B cell (primary cell): ENCODE results near the gene UBE2R2. TPM values are rescaled to one million over a fixed set of nuclear protein-coding genes. Genes with fewer than 3 reads are reported as not detected.

Experiments used
- ATAC-seq: fragments of 200-7000 bp; cut with Tn5 transposase; one replicate; pipeline ENCODE4 v1.10.0; 2021; ENCODE audit warnings: low read depth, mild to moderate bottlenecking, moderate number of reproducible peaks, moderate library complexity
- CTCF ChIA-PET: fragments of 350-600 bp; sonication (Branson Sonifier 250); formaldehyde crosslinking; loops from one replicate; lab custom pipeline; 2021; ENCODE audit warnings: antibody characterized with exemption, inconsistent platforms; lab: Charles Lee
- POLR2A ChIA-PET: fragments of 350-600 bp; sonication (Branson Sonifier 250); formaldehyde crosslinking; loops from one replicate; lab custom pipeline; 2021; ENCODE audit warnings: antibody characterized with exemption; lab: Charles Lee
- DNase-seq: peaks from one replicate; pipeline ENCODE4 v3.0.0; 2013
- H2AFZ ChIP-seq: 2 replicates; pipeline ENCODE4 v1.6.1; 2012; ENCODE audit warnings: mild to moderate bottlenecking, low read depth, low read length; ENCODE audit not compliant: insufficient read depth, poor library complexity, severe bottlenecking
- H3K27ac ChIP-seq, 2 donors: 1 replicate in 1 of 2; 2 replicates in 1 of 2; pipeline ENCODE4 v1.5.1; 2012 to 2013; ENCODE audit warnings: low read length in 2 of 2, mild to moderate bottlenecking in 2 of 2, moderate library complexity in 1 of 2
- H3K27me3 ChIP-seq, 4 experiments: fragments of 200-600 bp in 1 of 4; sonication (generic) in 1 of 4; replicated peaks in 1 of 4; 1 replicate in 2 of 4; 2 replicates in 2 of 4; pipeline versions ENCODE4 v1.6.1 to v1.7.0; 2013 to 2016; ENCODE audit warnings: low read length in 3 of 4, mild to moderate bottlenecking in 2 of 4, mixed read lengths in 1 of 4, moderate library complexity in 1 of 4; ENCODE audit not compliant: insufficient read depth in 4 of 4, control insufficient read depth in 3 of 4; ENCODE audit errors: control extremely low read depth in 1 of 4
- H3K36me3 ChIP-seq, 2 experiments: replicated peaks in 1 of 2; 1 replicate in 1 of 2; 2 replicates in 1 of 2; pipeline versions ENCODE4 v1.6.1 to v1.7.1; 2013; ENCODE audit warnings: low read length in 1 of 2; ENCODE audit not compliant: insufficient read depth in 2 of 2, control insufficient read depth in 1 of 2; ENCODE audit errors: control extremely low read depth in 1 of 2, extremely low read depth in 1 of 2
- H3K4me1 ChIP-seq, 2 donors: fragments of 200-600 bp in 1 of 2; sonication (generic) in 1 of 2; 1 replicate in 1 of 2; 2 replicates in 1 of 2; pipeline versions ENCODE4 v1.5.1 to v1.6.1; 2013 to 2017; ENCODE audit warnings: low read length in 2 of 2; ENCODE audit not compliant: control insufficient read depth in 2 of 2, insufficient read depth in 2 of 2
- H3K4me2 ChIP-seq: replicated peaks from 2 replicates; pipeline ENCODE3; 2012; ENCODE audit warnings: mild to moderate bottlenecking, low read depth, low read length; ENCODE audit not compliant: poor library complexity, severe bottlenecking
- H3K4me3 ChIP-seq, 5 experiments: fragments of 200-600 bp in 1 of 5; sonication (generic) in 1 of 5; 1 replicate in 3 of 5; 2 replicates in 2 of 5; pipeline versions ENCODE4 v1.5.1 to v1.7.0; 2011 to 2016; ENCODE audit warnings: low read length in 4 of 5, mild to moderate bottlenecking in 4 of 5, low read depth in 2 of 5, control low read depth in 1 of 5, moderate library complexity in 1 of 5; ENCODE audit not compliant: insufficient read depth in 1 of 5; ENCODE audit errors: control extremely low read depth in 1 of 5, extremely low read depth in 1 of 5
- H3K79me2 ChIP-seq: fragments of 200-600 bp; sonication (generic); one replicate; pipeline ENCODE4 v1.6.0; 2016; ENCODE audit warnings: low read length; ENCODE audit not compliant: control insufficient read depth, insufficient read depth
- H3K9ac ChIP-seq: fragments of 200-600 bp; sonication (generic); 2 replicates; pipeline ENCODE4 v1.6.1; 2017; ENCODE audit warnings: mild to moderate bottlenecking, low read length, moderate library complexity
- H3K9me3 ChIP-seq, 3 donors: one replicate each; pipeline versions ENCODE4 v1.6.1 to v1.7.1; 2013; ENCODE audit warnings: low read length in 2 of 3; ENCODE audit not compliant: control insufficient read depth in 2 of 3, insufficient read depth in 1 of 3; ENCODE audit errors: control extremely low read depth in 1 of 3
- H4K20me1 ChIP-seq: 2 replicates; pipeline ENCODE4 v1.6.0; 2012; ENCODE audit warnings: mild to moderate bottlenecking, low read length; ENCODE audit not compliant: insufficient read depth, control insufficient read depth, poor library complexity, severe bottlenecking
- H3K27ac Mint-ChIP-seq: one replicate; pipeline ENCODE4 v1.8.0; 2021; ENCODE audit warnings: mixed read lengths
- H3K27me3 Mint-ChIP-seq: one replicate; pipeline ENCODE4 v1.8.0; 2021; ENCODE audit warnings: mixed read lengths
- H3K4me1 Mint-ChIP-seq: one replicate; pipeline ENCODE4 v1.8.0; 2021; ENCODE audit warnings: mixed read lengths
- H3K4me3 Mint-ChIP-seq: one replicate; pipeline ENCODE4 v1.8.0; 2021; ENCODE audit warnings: mixed read lengths
- H3K9me3 Mint-ChIP-seq: one replicate; pipeline ENCODE4 v1.8.0; 2022; ENCODE audit warnings: mixed read lengths; ENCODE audit not compliant: insufficient read depth
- EZH2 ChIP-seq: IDR thresholded peaks from 2 replicates; pipeline ENCODE4 v1.6.1; 2012; ENCODE audit warnings: borderline replicate concordance, low read depth, mild to moderate bottlenecking, moderate library complexity, low read length; ENCODE audit not compliant: insufficient read depth, poor library complexity, severe bottlenecking
- WGBS: methylation state at CpG from one replicate; pipeline ENCODE4 v1.1.5; 2013; ENCODE audit warnings: missing lambda C conversion rate; ENCODE audit not compliant: insufficient coverage; 5-methylcytosine and 5-hydroxymethylcytosine counted together
- intact Hi-C: fragments of 100-400 bp; cut with micrococcal nuclease; formaldehyde crosslinking; loops from one replicate; pipeline ENCODE4 v1.10.0; 2022
- polyA plus RNA-seq: library from polyadenylated mRNA; depleted of rRNA; stranded (reverse); fragments of >200 nt; gene quantifications from 2 replicates; pipeline ENCODE4 v1.2.3, GENCODE V29; 2012
- total RNA-seq, 2 donors: library from RNA; stranded (reverse); fragments of 120-200 nt in 1 of 2; gene quantifications; 1 replicate in 1 of 2; 2 replicates in 1 of 2; pipeline versions ENCODE4 v1.2.3 to v1.2.4, GENCODE V29; 2013 to 2022
- TF ChIP-seq, protein P1 (sequence below): fragments of 200-600 bp; IDR thresholded peaks from one replicate; pipeline ENCODE4 v1.8.0; 2022; ENCODE audit warnings: antibody characterized with exemption, mild to moderate bottlenecking

UBE2R2 gene
- total and polyA plus RNA-seq, 2 donors (not counting 1 experiment from before 2014, with no cell fraction given): 18.9 to 48.8 TPM

DNA sequence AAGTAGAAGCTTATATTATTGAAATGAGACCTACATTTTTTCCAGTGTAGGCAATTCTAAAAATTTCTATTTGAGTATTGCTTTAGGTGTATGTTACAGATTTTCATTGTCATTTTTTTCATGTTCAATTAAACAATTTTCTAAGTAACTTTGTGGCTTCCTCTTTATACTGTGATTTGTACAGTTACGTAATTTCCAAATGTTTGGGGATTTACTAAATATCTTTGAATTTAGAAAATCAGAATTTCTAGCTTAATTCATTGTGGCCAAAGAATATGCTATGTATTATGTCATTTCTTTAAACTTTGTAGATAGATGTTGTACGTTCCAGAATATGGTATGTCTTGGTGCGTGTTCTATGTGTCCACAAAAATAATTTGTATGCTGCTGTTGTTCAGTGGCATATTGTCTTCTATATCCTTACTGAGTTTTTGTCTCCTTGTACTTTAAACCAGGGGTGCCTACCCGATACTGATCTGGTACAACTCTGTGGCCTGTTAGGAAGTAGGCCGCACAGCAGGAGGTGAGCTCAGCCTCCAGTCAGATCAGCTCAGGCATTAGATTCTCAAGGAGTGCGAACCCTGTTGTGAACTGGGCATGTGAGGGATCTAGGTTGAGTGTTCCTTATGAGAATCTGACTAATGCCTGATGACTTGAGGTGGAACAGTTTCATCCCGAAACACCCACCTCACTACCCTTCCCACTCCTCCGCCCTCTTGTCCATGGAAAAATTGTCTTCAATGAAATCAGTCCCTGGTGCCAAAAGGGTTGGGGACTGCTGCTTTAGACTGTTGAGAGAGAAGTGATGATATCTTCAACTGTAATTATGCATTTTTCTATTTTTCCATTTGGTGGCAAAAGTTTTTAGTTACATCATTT is 63.5 kb downstream of the UBE2R2 start:
- TF ChIP-seq EZH2: no peak
- TF ChIP-seq, protein P1, sequence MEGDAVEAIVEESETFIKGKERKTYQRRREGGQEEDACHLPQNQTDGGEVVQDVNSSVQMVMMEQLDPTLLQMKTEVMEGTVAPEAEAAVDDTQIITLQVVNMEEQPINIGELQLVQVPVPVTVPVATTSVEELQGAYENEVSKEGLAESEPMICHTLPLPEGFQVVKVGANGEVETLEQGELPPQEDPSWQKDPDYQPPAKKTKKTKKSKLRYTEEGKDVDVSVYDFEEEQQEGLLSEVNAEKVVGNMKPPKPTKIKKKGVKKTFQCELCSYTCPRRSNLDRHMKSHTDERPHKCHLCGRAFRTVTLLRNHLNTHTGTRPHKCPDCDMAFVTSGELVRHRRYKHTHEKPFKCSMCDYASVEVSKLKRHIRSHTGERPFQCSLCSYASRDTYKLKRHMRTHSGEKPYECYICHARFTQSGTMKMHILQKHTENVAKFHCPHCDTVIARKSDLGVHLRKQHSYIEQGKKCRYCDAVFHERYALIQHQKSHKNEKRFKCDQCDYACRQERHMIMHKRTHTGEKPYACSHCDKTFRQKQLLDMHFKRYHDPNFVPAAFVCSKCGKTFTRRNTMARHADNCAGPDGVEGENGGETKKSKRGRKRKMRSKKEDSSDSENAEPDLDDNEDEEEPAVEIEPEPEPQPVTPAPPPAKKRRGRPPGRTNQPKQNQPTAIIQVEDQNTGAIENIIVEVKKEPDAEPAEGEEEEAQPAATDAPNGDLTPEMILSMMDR: no peak
- intact Hi-C loops: no loop called here
- DNase-seq: no peak
- no peak overlapping the region for H2AFZ ChIP-seq
- H3K4me2 ChIP-seq: no peak overlapping the region
- no peaks in the 10 kb centered on the region for H3K9me3 Mint-ChIP-seq
- H3K27ac ChIP-seq: no peak overlapping the region
- H3K4me1 Mint-ChIP-seq: peaks cover 41% of the 10 kb centered on the region
- no peak overlapping the region for H3K4me3 ChIP-seq
- no peaks in the 10 kb centered on the region for H3K4me1 ChIP-seq
- CTCF ChIA-PET: interaction anchor here (0.7 kb wide), 1 partner anchor 372 kb away, joined by 3 read pairs; no protein-coding TSS in a partner anchor
- H3K27ac Mint-ChIP-seq: no peak overlapping the region
- H3K36me3 ChIP-seq: no peaks in the 10 kb centered on the region
- no peaks in the 10 kb centered on the region for H3K27me3 Mint-ChIP-seq
- peaks cover 76% of the 10 kb centered on the region for H4K20me1 ChIP-seq
- H3K9ac ChIP-seq: no peak overlapping the region
- POLR2A ChIA-PET: no interaction called here
- no peak overlapping the region for H3K4me3 Mint-ChIP-seq
- H3K27me3 ChIP-seq: no peaks in the 10 kb centered on the region
- no peaks in the 10 kb centered on the region for H3K9me3 ChIP-seq
- H3K79me2 ChIP-seq: peaks cover 97% of the 10 kb centered on the region
- ATAC-seq: no peak
- 88% methylated on average over 2 of the region's 8 CpGs for WGBS

- H3K9me3 Mint-ChIP-seq: no peaks in the 10 kb centered on the region
- no CpG with 5 or more reads among the region's 1 CpG for WGBS
- Histone ChIP-seq H3K9me3 (no peaks in the 10 kb centered on the region), H3K79me2 (peaks cover 93% of the 10 kb centered on the region), H3K9ac (no peak overlapping the region), H3K4me1 (no peaks in the 10 kb centered on the region), H3K27ac (no peak overlapping the region), H4K20me1 (peaks cover 77% of the 10 kb centered on the region), H3K4me3 (no peak overlapping the region), H2AFZ (no peak overlapping the region), H3K36me3 (no peaks in the 10 kb centered on the region), H3K4me2 (no peak overlapping the region), H3K27me3 (no peaks in the 10 kb centered on the region)
- DNase-seq (no peak), ATAC-seq (no peak)
- peaks cover 39% of the 10 kb centered on the region for H3K4me1 Mint-ChIP-seq
- H3K27ac Mint-ChIP-seq: no peak overlapping the region
- TF ChIP-seq, protein P1: no peak
- TF ChIP-seq EZH2: no peak
- ChIA-PET CTCF (no interaction called here), POLR2A (no interaction called here)
- H3K4me3 Mint-ChIP-seq: no peak overlapping the region
- intact Hi-C loops: no loop called here
- no peaks in the 10 kb centered on the region for H3K27me3 Mint-ChIP-seq
Measured at GRCh38 chr9:33881635-33882034, 64.7 kb downstream of the UBE2R2 start.
